HUES48 (cell line): ENCODE data around the gene MAPK6.

ENCODE experiments used
- H3K27ac ChIP-seq: one replicate; pipeline ENCODE4 v1.7.0; 2013; ENCODE audit warnings: low read depth, low read length, inconsistent platforms
- H3K27me3 ChIP-seq: 2 replicates; pipeline ENCODE4 v1.6.1; 2013; ENCODE audit warnings: mild to moderate bottlenecking, low read length; ENCODE audit not compliant: control insufficient read depth, insufficient read depth
- H3K36me3 ChIP-seq: 2 replicates; pipeline ENCODE4 v1.6.1; 2013; ENCODE audit warnings: low read length; ENCODE audit not compliant: control insufficient read depth, insufficient read depth
- H3K4me1 ChIP-seq: 2 replicates; pipeline ENCODE4 v1.6.1; 2013; ENCODE audit warnings: mild to moderate bottlenecking, low read length; ENCODE audit not compliant: control insufficient read depth, insufficient read depth
- H3K4me3 ChIP-seq: 2 replicates; pipeline ENCODE4 v1.5.1; 2013; ENCODE audit warnings: mild to moderate bottlenecking, low read depth, low read length
- H3K9ac ChIP-seq: 2 replicates; pipeline ENCODE4 v1.6.1; 2013; ENCODE audit warnings: mild to moderate bottlenecking, low read depth, low read length, moderate library complexity
- H3K9me3 ChIP-seq: 2 replicates; pipeline ENCODE4 v1.6.1; 2013; ENCODE audit warnings: low read length; ENCODE audit not compliant: control insufficient read depth, insufficient read depth

The MAPK6 gene

GRCh38 chr15:52011711-52012144 lies 7.3 kb upstream of the MAPK6 start:
- H3K4me1 ChIP-seq = no peaks in the 10 kb centered on the region
- H3K27ac ChIP-seq = no peak overlapping the region
- no peak overlapping the region for H3K4me3 ChIP-seq
- no peaks in the 10 kb centered on the region; the same call in 1 of the 2 replicates for H3K27me3 ChIP-seq
- no peaks in the 10 kb centered on the region for H3K36me3 ChIP-seq
- no peak overlapping the region for H3K9ac ChIP-seq
- H3K9me3 ChIP-seq = no peaks in the 10 kb centered on the region

- H3K27me3 ChIP-seq = no peaks in the 10 kb centered on the region; the same call in 1 of the 2 replicates
- no peaks in the 10 kb centered on the region for H3K9me3 ChIP-seq
- H3K27ac ChIP-seq = no peak overlapping the region
- no peaks in the 10 kb centered on the region for H3K4me1 ChIP-seq
- H3K9ac ChIP-seq = no peak overlapping the region
- H3K4me3 ChIP-seq = no peak overlapping the region
- no peaks in the 10 kb centered on the region for H3K36me3 ChIP-seq
Observed at GRCh38 chr15:52012210-52012609, 6.8 kb upstream of the MAPK6 start.

- no peak overlapping the region for H3K4me3 ChIP-seq
- H3K9me3 ChIP-seq = no peaks in the 10 kb centered on the region
- H3K27ac ChIP-seq = no peak overlapping the region
- H3K36me3 ChIP-seq = no peaks in the 10 kb centered on the region
- H3K4me1 ChIP-seq = no peaks in the 10 kb centered on the region
- H3K9ac ChIP-seq = no peak overlapping the region
- H3K27me3 ChIP-seq = no peaks in the 10 kb centered on the region; the same call in 1 of the 2 replicates
Observed at GRCh38 chr15:52013151-52013791, 5.7 kb upstream of the MAPK6 start.

- H3K9ac ChIP-seq = no peak overlapping the region
- H3K4me3 ChIP-seq = no peak overlapping the region
- H3K27ac ChIP-seq = no peak overlapping the region
- no peaks in the 10 kb centered on the region for H3K9me3 ChIP-seq
- H3K36me3 ChIP-seq = no peaks in the 10 kb centered on the region
- no peaks in the 10 kb centered on the region for H3K4me1 ChIP-seq
- no peaks in the 10 kb centered on the region; the same call in 1 of the 2 replicates for H3K27me3 ChIP-seq
Observed at GRCh38 chr15:52014616-52015015, 4.4 kb upstream of the MAPK6 start.

DNA sequence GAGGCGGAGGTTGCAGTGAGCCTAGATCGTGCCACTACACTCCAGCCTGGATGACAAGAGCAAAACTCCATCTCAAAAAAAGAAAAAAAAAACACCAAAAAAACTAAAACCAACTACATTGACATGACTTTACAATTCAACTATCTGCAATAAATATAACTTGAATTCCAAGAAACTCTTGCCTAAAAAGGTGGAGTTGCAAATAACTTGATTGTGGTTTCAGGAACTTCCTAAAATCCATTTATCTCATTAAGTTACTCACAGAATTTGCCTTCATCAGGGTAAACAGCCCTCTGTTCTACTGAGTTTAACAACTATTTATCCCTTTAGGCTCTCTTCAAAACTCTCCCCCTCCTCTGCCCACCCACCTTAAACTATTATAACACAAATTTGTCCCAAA lies 2.7 kb upstream of the MAPK6 start:
- Histone ChIP-seq H3K9me3 (no peaks in the 10 kb centered on the region), H3K27ac (no peak overlapping the region), H3K36me3 (no peaks in the 10 kb centered on the region), H3K27me3 (no peaks in the 10 kb centered on the region; the same call in 1 of the 2 replicates), H3K9ac (no peak overlapping the region), H3K4me1 (peaks cover 6% of the 10 kb centered on the region; the same call in 1 of the 2 replicates), H3K4me3 (no peak overlapping the region)

DNA sequence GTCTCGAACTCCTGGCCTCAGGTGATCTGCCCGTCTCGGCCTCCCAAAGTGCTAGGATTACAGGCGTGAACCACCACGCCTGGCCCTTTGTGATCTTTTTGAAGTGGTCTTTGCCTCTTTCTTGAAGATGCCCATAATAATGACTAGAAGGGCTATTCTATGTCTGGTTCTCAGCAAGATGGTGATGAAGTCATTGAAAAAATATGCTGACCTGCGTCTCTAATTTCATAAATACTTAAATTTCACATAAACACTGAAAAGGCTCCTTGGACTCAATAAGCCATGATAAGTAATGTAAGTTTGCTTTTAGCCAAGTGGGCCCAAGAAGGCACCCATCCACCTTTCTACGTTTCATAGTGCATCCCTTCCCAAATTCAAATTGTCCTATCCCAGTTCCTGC lies 775 bp upstream of the MAPK6 start:
- no peak overlapping the region for H3K27ac ChIP-seq
- peak overlapping the region; percentile 96 for H3K4me3 ChIP-seq
- H3K4me1 ChIP-seq = peaks cover 22% of the 10 kb centered on the region
- no peaks in the 10 kb centered on the region for H3K27me3 ChIP-seq
- no peaks in the 10 kb centered on the region for H3K9me3 ChIP-seq
- no peaks in the 10 kb centered on the region for H3K36me3 ChIP-seq
- H3K9ac ChIP-seq = peak overlapping the region; percentile 98; the same call in 1 of the 2 replicates

DNA sequence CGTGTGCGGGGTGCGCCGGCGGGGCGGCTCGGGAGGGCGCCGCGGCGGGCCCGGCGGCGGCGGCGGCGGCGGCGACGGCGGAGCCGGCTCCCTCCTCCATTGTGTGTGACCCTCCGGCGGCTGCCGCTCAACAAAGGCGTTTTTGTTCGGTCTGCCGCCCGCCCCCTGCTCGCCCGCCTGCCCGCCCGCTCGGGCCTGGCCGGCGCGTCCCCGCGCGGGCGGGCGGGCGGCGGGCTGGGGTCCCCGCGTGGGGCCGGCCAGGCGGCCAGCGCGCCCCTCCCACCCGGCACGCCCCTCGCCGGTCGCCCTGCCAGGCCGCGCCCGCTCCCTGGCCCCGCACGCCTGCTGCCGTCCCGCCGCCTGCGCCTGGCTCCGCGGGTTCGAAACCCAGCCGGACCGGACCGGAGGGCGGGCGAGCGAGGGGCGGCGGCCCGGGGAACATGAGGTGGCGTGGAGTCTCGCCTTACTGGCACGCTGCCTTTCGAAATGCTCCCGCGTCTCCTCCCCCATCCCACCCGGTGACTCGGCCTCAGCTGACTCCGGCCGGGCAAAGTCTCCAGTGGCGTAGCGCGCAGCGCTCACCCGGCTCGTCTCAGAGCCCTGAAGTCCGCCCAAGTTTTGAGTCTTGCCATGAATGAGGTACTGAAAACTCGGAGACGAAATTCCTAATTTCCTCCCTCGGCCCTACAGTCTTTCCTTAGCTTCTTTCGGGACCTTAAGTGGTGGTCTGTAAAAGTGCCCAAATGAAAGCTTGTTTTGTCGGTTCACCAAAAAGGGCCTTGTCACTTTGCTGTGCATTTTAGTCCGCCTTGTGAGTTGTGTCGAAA lies 588 bp downstream of the MAPK6 start:
- H3K36me3 ChIP-seq = no peaks in the 10 kb centered on the region
- H3K9me3 ChIP-seq = no peaks in the 10 kb centered on the region
- H3K27me3 ChIP-seq = no peaks in the 10 kb centered on the region
- peak overlapping the region; percentile 98 for H3K9ac ChIP-seq
- H3K4me3 ChIP-seq = peak overlapping the region; percentile 96
- peaks cover 24% of the 10 kb centered on the region for H3K4me1 ChIP-seq
- peak overlapping the region; percentile 96 for H3K27ac ChIP-seq

DNA sequence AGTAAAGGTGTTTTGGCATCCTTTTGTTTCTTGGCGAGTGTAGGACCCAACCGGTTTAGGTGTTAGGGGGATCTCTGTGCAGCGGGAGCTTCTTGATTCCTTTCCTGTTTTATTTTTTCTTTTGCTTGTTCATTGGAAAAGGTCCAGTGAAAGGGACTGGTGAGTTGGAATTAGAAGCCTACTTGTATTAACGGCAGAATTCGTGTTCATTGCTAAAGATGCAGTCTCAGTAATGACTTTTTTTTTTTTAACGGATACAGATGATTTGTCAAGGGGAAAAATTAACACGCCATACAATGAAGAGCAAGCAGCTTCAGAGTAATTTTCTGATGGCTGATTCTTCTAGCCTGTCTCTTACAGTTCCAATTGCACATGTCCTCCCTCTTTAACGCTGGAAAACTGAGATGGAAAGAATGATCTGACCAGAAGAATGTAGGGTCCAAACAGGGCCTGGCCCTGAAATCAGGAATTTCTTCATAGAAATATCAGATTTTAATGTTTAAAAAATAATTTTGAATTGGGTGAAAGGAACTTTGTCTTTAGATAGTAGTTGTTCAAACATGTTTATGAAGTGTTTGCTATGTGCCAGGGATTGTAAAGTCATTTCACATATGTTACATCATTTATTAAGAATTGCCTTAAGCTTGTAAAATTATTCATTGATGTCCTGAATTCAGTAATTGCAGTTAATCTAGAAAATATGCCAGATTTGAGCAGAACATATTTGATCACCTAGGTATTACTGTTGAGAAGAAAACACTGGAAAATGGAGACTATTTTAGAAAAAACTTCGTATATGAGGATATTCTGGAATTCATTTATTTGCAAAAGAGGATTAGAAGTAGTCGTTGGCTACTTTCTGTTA lies 1.4 kb downstream of the MAPK6 start:
- no peaks in the 10 kb centered on the region for H3K27me3 ChIP-seq
- peak overlapping the region; percentile 96 for H3K27ac ChIP-seq
- no peaks in the 10 kb centered on the region for H3K36me3 ChIP-seq
- H3K4me3 ChIP-seq = peak overlapping the region; percentile 96
- H3K9me3 ChIP-seq = no peaks in the 10 kb centered on the region
- peaks cover 24% of the 10 kb centered on the region for H3K4me1 ChIP-seq
- peak overlapping the region; percentile 86 for H3K9ac ChIP-seq

DNA sequence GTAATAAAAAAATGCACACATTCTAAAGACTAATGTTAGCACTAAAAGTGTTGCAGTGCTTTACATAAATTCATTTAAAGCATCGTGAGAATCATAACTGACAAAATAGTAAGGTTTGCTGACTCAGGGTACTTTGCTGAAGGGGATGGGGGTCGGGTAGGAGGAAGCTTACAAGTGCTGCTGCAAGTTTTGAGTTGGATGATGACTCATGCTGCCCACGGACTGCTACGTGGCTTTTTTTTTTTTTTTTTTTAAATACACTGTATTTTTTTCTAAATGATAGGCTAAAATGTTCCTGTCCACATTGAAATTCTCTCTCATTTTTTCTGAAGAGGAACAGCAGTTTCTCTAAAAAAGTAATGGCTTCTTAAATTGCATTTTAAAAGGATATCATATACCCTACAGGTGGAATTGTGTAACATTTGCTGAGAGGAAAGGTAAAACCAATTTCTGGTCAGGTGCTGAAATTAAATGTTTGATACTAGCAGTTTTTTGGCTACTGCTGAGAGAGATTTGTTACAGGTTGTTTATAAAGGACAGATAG lies 2.2 kb downstream of the MAPK6 start:
- no peaks in the 10 kb centered on the region for H3K36me3 ChIP-seq
- no peaks in the 10 kb centered on the region for H3K9me3 ChIP-seq
- H3K27me3 ChIP-seq = no peaks in the 10 kb centered on the region
- peak overlapping the region; percentile 86 for H3K9ac ChIP-seq
- H3K4me1 ChIP-seq = peaks cover 24% of the 10 kb centered on the region
- peak overlapping the region; percentile 96 for H3K27ac ChIP-seq
- peak overlapping the region; percentile 96 for H3K4me3 ChIP-seq

DNA sequence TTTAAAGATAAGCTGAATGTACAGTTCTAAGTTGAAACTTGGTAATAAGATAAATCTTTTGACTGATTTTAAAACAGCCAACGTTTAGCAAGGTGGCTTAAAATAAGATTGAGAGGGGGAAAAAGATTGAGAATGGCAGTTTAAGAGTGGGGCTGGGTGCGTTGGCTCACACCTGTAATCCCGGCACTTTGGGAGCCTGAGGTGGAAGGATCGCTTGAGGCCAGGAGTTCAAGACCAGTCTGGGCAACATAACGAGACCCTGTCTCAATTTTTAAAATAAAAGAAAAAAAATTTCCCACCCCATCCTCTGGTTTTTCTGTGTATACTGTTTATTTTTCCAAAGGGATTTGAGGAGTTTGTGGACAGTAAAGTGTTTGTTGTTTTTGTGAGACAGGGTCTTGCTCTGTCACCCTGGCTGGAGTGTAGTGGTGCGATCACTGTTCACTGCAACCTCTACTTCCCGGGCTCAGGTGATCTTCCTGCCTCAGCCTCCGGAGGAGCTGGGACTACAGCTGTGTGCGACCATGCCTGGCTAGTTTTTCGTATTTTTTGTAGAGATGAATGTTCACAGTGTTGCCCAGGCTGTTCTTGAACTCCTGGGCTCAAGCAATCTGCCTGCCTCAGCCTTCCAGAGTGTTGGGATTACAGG lies 3.0 kb downstream of the MAPK6 start:
- no peak overlapping the region for H3K9ac ChIP-seq
- H3K4me1 ChIP-seq = peaks cover 24% of the 10 kb centered on the region
- H3K4me3 ChIP-seq = peak overlapping the region; percentile 96; the same call in 1 of the 2 replicates
- no peak overlapping the region for H3K27ac ChIP-seq
- no peaks in the 10 kb centered on the region for H3K36me3 ChIP-seq
- H3K9me3 ChIP-seq = no peaks in the 10 kb centered on the region
- H3K27me3 ChIP-seq = no peaks in the 10 kb centered on the region
